GM12891 (cell line): ENCODE data around the gene TMEM11.

ENCODE experiments used
- DNase-seq: peaks from one replicate; pipeline ENCODE4 v3.0.0; 2011; ENCODE audit warnings: low spot score; ENCODE audit not compliant: insufficient read length
- FAIRE-seq: peaks from 2 replicates; lab custom pipeline; 2011; peaks lifted over from hg19 to GRCh38; lab: Jason Lieb, UNC
- PAX5 ChIP-seq: IDR thresholded peaks from 2 replicates; pipeline ENCODE4 v1.6.1; 2011; ENCODE audit warnings: low read length, moderate library complexity, mild to moderate bottlenecking; ENCODE audit not compliant: insufficient read depth, severe bottlenecking
- POLR2A ChIP-seq: IDR thresholded peaks from 2 replicates; pipeline ENCODE4 v1.6.1; 2011; ENCODE audit warnings: low read depth, low read length, control low read depth
- POLR2AphosphoS5 ChIP-seq: IDR thresholded peaks from 2 replicates; pipeline ENCODE4 v1.6.1; 2011; ENCODE audit warnings: low read depth, low read length, control low read depth
- POU2F2 ChIP-seq: IDR thresholded peaks from 2 replicates; pipeline ENCODE4 v1.6.1; 2011; ENCODE audit warnings: low read depth, mild to moderate bottlenecking, control low read depth, low read length, moderate library complexity
- SPI1 ChIP-seq: IDR thresholded peaks from 2 replicates; pipeline ENCODE4 v1.6.1; 2011; ENCODE audit warnings: low read depth, low read length, control low read depth
- TAF1 ChIP-seq: IDR thresholded peaks from 2 replicates; pipeline ENCODE4 v1.6.1; 2011; ENCODE audit warnings: low read depth, low read length, control low read depth

Gene TMEM11

DNA sequence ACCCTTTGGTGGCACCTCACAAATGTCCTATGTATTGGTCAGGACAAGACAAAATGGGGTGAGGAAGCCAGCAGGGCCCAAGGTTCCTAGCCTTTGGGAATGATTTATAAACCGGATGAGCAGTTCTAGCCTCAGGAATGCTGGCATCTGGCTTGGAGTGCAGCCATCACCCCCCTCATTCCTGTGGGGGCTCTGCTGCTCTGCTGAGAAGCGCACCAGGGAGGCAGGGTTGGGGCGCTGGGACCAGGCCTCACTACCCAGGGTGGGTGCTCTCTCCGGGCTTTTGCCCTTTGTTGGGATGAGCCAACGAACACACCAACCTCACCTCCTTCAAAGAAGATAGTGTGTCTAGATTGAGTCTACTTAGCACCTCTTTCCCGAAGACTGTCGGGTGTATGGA lies 39.2 kb downstream of the TMEM11 start:
- no peak for TF ChIP-seq POU2F2
- no peak for TF ChIP-seq POLR2A
- no peak for TF ChIP-seq SPI1
- TF ChIP-seq PAX5: no peak
- TF ChIP-seq POLR2AphosphoS5: no peak
- TF ChIP-seq TAF1: no peak
- FAIRE-seq: no peak

DNA sequence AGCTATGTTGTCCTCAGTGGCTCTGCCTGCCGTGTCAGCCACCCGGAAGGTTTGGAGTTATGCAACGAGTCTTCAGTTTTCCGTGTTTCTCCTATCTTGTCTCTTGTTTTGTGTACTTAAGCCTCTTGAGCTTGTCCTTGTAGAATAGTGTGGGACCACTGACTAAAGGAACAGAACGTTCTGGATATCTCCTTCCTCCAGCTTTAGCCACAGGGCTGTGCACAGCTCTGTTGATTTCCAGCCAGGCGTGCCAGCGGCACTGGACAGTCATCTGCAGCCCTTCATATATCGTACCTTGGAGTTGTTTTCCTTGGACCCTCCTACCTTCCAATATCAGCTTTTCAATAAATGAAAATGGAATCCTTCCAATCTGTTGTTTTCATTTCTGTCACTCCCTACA lies 39.8 kb downstream of the TMEM11 start:
- no peak for FAIRE-seq
- no peak for TF ChIP-seq POU2F2
- no peak for TF ChIP-seq POLR2A
- TF ChIP-seq TAF1: no peak
- TF ChIP-seq POLR2AphosphoS5: no peak
- no peak for TF ChIP-seq SPI1
- TF ChIP-seq PAX5: no peak
- DNase-seq: no peak

More for the DNA sequence above, 39.2 kb downstream of the TMEM11 start:
- DNase-seq: no peak

DNA sequence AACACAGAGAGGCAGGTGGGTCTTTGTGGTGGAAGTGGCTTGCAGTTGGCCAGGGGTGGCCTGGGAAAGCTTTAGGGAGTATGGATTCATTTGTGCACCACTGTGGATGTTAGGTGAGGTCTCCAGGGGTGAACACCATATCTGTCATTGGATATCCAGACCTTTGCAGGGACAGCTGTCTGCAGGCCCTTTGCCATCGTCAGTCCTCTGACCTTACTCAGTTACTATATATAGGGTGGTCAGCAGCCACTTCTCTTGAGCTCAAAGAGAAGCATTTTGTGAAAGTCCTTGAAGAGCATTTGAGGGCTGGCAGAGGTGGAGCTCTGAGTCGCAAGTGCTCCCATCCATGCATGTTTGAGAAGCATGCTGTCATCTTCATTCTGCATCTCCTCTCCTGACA lies 40.4 kb downstream of the TMEM11 start:
- no peak for TF ChIP-seq POLR2A
- DNase-seq: no peak
- FAIRE-seq: no peak

DNA sequence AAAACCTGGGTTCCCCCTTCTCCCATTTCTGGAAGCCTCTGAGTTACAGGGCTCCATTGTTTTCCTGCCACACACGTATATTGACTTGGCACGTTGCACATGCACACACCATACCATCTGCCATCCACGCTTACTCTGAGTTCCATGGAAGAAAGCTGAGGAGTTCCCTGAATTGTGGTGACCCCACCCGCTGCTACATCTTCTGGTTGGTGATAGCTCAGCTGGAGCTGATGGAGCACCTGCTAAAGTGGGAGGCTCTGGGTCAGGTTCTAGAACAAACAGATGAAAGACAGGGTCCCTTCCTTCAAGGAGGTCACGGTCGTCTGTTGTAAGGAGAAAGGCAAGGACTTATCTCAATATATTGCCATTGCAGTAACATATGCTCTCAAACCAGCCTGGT lies 41.1 kb downstream of the TMEM11 start:
- DNase-seq: no peak
- no peak for TF ChIP-seq POLR2A
- no peak for TF ChIP-seq TAF1
- no peak for TF ChIP-seq POLR2AphosphoS5
- no peak for TF ChIP-seq PAX5
- no peak for TF ChIP-seq SPI1
- no peak for TF ChIP-seq POU2F2
- peak; percentile 83 for FAIRE-seq

DNA sequence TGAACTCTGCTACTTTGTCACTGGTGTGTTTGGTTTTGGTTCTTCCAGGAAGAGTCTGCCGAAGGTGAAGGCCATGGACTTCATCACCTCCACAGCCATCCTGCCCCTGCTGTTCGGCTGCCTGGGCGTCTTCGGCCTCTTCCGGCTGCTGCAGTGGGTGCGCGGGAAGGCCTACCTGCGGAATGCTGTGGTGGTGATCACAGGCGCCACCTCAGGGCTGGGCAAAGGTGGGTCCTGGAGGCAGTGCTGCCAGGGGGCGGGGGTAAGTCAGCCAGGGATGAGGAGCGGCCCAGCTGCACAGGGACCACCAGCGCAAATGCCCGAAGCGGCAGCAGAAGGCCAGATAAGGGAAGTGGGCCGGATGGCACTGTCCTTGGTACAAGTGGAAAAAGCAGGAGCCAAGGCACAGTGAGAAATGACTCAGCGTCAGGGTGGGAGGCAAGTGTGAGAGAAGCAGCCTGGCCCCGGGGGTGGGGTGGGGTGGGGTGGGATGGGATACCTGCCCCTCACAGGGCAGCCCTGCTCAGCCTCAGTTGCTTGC lies 41.9 kb downstream of the TMEM11 start:
- DNase-seq (no peak), FAIRE-seq (peak; percentile 41)
- TF ChIP-seq SPI1 (no peak), POU2F2 (no peak), POLR2A (no peak), TAF1 (no peak), PAX5 (no peak), POLR2AphosphoS5 (no peak)

DNA sequence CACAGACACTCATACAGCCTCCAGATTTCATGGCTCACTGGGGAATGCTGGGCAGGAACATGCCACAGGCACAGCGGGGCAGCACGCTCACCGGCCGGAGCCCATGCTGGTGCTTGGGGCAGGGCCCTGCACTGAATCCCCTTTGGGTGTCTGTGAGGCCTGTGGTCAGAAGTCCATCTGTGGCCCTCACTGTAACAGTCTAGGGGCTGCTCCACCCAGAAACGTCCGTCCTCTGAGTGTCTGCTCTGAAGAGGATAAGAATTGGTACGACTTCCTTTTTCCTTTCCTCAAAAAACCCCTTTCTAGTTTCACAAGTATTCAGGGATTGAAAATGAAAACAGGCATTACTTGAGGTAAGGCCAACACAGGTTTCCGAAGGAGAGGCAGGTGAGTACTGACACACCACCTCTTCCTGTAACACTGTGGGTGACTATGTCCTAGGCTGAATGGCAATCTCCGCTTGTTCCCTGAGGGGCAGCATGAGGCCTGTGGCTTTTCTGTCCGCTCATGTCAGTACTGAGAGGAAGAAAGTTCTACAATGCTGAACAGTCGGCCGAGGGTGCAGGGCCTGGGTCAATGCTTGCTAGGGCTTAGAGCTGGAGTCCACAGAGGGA lies 42.5 kb downstream of the TMEM11 start:
- FAIRE-seq (peak; percentile 90), DNase-seq (peak; percentile 65)
- no peak for TF ChIP-seq POLR2A
- TF ChIP-seq POU2F2: no peak
- TF ChIP-seq SPI1: peak; percentile 69

DNA sequence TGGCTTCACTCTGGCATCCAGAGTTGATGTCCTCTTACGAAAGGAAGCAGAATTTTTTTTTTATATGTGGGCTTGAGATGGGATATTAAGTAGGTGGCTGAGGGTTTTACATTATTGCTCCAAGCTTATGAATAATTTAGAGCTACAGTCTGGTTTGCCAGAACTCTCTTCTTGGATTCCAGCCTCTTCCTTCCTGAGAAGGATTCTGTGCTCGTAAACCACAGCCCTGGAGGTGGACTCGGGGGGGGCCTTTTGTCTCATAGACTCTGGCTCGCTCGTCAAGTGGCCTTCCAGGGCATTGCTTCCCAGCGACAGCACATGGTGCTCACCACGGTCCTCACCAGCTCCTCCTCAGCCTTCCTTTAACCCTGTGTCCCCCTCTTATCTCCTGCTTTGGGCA lies 43.2 kb downstream of the TMEM11 start:
- no peak for TF ChIP-seq POLR2A
- no peak for TF ChIP-seq TAF1
- TF ChIP-seq POU2F2: no peak
- no peak for TF ChIP-seq POLR2AphosphoS5
- DNase-seq (no peak), FAIRE-seq (peak; percentile 16)

DNA sequence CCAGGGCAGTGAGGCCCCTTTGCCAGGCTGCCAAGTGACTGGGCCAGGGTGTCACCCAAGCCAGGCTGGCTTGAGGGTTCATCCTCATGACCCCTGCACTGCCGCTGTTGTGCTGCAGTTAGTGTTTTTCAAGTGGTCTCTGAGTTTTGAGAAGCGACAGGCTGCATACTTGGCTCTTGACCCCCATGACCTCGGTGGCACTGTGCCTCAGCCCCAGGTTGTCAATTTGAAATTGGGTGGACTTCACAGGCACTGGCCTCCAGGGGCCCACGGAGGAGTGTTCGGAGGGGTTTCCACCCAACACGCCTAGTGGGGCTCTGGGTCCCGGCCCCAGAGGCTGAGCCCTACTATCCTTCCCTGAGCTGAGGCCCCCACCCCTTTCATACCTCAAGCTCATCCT lies 44.5 kb downstream of the TMEM11 start:
- no peak for DNase-seq
- FAIRE-seq: no peak
- TF ChIP-seq PAX5: no peak
- TF ChIP-seq POLR2AphosphoS5: no peak
- TF ChIP-seq SPI1: no peak

DNA sequence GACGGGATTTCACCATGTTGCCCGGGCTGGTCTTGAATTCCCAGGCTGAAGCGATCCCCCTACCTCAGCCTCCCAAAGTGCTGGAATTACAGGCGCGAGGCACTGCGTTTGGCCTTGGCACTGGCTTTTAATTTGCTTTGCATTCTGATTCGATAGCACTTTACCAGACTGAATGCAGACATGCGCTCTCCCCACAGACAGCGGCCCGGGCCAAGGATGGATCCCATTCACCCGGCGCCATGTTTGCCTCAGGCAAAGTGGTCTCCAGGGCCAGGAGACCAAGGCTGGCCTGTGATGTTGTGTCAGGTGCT lies 45.5 kb downstream of the TMEM11 start:
- DNase-seq: no peak
- no peak for TF ChIP-seq TAF1
- TF ChIP-seq POU2F2: no peak
- no peak for TF ChIP-seq POLR2A
- TF ChIP-seq POLR2AphosphoS5: no peak
- no peak for TF ChIP-seq SPI1
- no peak for TF ChIP-seq PAX5
- no peak for FAIRE-seq

DNA sequence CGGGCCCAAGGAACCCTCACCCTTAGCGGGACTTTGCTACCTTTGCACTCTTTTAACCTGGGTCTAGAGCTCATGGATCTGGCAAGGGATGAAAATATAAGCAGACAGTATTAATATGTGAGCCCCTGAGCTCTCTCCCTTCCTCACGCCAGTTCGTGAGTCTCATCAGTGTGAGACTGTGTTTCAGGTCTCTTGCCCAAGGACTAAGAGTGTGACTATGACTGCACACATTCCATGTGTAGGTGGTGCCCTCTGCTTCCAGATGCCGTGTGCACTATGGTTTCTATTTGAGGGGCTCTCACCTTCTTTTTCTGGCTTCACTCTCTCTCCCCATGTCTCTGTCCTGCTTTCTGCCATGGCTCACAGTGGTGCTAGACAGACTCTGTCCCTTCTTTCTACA lies 46.7 kb downstream of the TMEM11 start:
- FAIRE-seq (no peak), DNase-seq (no peak)

More for the DNA sequence above, 46.7 kb downstream of the TMEM11 start:
- TF ChIP-seq PAX5: no peak
- no peak for TF ChIP-seq POLR2A
- TF ChIP-seq TAF1: no peak
- no peak for TF ChIP-seq POU2F2
- no peak for TF ChIP-seq POLR2AphosphoS5
